GM23338 (cell line): ENCODE measurements around the gene KCNAB2. TPM values are rescaled to one million over a fixed set of nuclear protein-coding genes. Genes with fewer than 3 reads are reported as not detected.

Experiments used
- ATAC-seq: fragments of 200-7000 bp; cut with Tn5 transposase; 3 replicates; pipeline ENCODE4 v1.9.1; 2020
- DNase-seq: peaks from one replicate; pipeline ENCODE4 v3.0.0-alpha.2; 2015; ENCODE audit warnings: low spot score
- H2AFZ ChIP-seq: fragments of 200-600 bp; sonication (generic); 2 replicates; pipeline ENCODE4 v1.8.0; 2016; ENCODE audit warnings: antibody characterized with exemption, mild to moderate bottlenecking, moderate library complexity
- H3F3A ChIP-seq: fragments of 200-600 bp; sonication (generic); replicated peaks from 2 replicates; pipeline ENCODE4 v1.8.0; 2017; ENCODE audit warnings: antibody characterized with exemption, mixed run types, low read depth
- H3K27ac ChIP-seq: fragments of 200-600 bp; sonication (generic); 2 replicates; pipeline ENCODE4 v1.6.1; 2016; ENCODE audit warnings: low read depth
- H3K27me3 ChIP-seq: fragments of 200-600 bp; sonication (generic); 2 replicates; pipeline ENCODE4 v1.8.0; 2016; ENCODE audit warnings: mild to moderate bottlenecking, mixed run types, moderate library complexity; ENCODE audit not compliant: insufficient read depth
- H3K36me3 ChIP-seq: fragments of 200-600 bp; sonication (generic); 2 replicates; pipeline ENCODE4 v1.8.0; 2016; ENCODE audit warnings: mild to moderate bottlenecking; ENCODE audit not compliant: insufficient read depth
- H3K4me1 ChIP-seq: fragments of 200-600 bp; sonication (generic); 2 replicates; pipeline ENCODE4 v1.8.0; 2016; ENCODE audit warnings: mild to moderate bottlenecking, moderate library complexity; ENCODE audit not compliant: insufficient read depth
- H3K4me2 ChIP-seq: fragments of 200-600 bp; sonication (generic); 2 replicates; pipeline ENCODE4 v1.7.1; 2017; ENCODE audit warnings: mixed run types
- H3K4me3 ChIP-seq: fragments of 200-600 bp; sonication (generic); 2 replicates; pipeline ENCODE4 v1.6.1; 2016; ENCODE audit warnings: mixed run types
- H3K79me2 ChIP-seq: fragments of 200-600 bp; sonication (generic); replicated peaks from 2 replicates; pipeline ENCODE4 v1.8.0; 2017; ENCODE audit warnings: mild to moderate bottlenecking; ENCODE audit not compliant: insufficient read depth
- H3K9me2 ChIP-seq: fragments of 200-600 bp; sonication (generic); 2 replicates; pipeline ENCODE4 v1.8.0; 2017; ENCODE audit not compliant: insufficient read depth
- H4K20me1 ChIP-seq: fragments of 200-600 bp; sonication (generic); replicated peaks from 2 replicates; pipeline ENCODE4 v1.8.0; 2017; ENCODE audit warnings: mild to moderate bottlenecking; ENCODE audit not compliant: insufficient read depth
- H3K27ac Mint-ChIP-seq: 2 replicates; pipeline ENCODE4 v1.8.0; 2020; ENCODE audit warnings: inconsistent platforms, mild to moderate bottlenecking, moderate library complexity, mixed read lengths
- H3K27me3 Mint-ChIP-seq: 3 replicates; pipeline ENCODE4 v1.8.0; 2022; ENCODE audit warnings: low read depth, mild to moderate bottlenecking, moderate library complexity, mixed read lengths, inconsistent platforms; ENCODE audit not compliant: insufficient read depth, poor library complexity
- H3K36me3 Mint-ChIP-seq: 3 replicates; pipeline ENCODE4 v1.8.0; 2021; ENCODE audit warnings: low read depth, mild to moderate bottlenecking, inconsistent platforms, moderate library complexity, mixed read lengths
- H3K4me1 Mint-ChIP-seq: 3 replicates; pipeline ENCODE4 v1.8.0; 2020; ENCODE audit warnings: mild to moderate bottlenecking, inconsistent platforms, mixed read lengths
- H3K4me3 Mint-ChIP-seq: 3 replicates; pipeline ENCODE4 v1.8.0; 2021; ENCODE audit warnings: moderate library complexity, mild to moderate bottlenecking, inconsistent platforms, mixed read lengths
- H3K9me3 Mint-ChIP-seq: 3 replicates; pipeline ENCODE4 v1.8.0; 2020; ENCODE audit warnings: moderate library complexity, mild to moderate bottlenecking, inconsistent platforms, mixed read lengths
- CREB1 ChIP-seq: fragments of 250-450 bp; sonication (Bioruptor Pico); IDR thresholded peaks from 2 replicates; pipeline ENCODE4 v1.5.0; 2020; ENCODE audit warnings: low read depth, mild to moderate bottlenecking, moderate library complexity
- EZH2 ChIP-seq: fragments of 200-600 bp; sonication (generic); IDR thresholded peaks from one replicate; pipeline ENCODE4 v1.8.0; 2017; ENCODE audit warnings: antibody characterized with exemption, mild to moderate bottlenecking, low read depth; ENCODE audit not compliant: unreplicated experiment
- EZH2phosphoT487 ChIP-seq: fragments of 200-600 bp; sonication (generic); IDR thresholded peaks from one replicate; pipeline ENCODE4 v1.8.1; 2018; ENCODE audit warnings: antibody characterized with exemption; ENCODE audit not compliant: unreplicated experiment
- JUNB ChIP-seq: IDR thresholded peaks from one replicate; pipeline ENCODE4 v1.6.1; 2016; ENCODE audit warnings: antibody characterized with exemption; ENCODE audit not compliant: unreplicated experiment
- NANOG ChIP-seq: IDR thresholded peaks from 2 replicates; pipeline ENCODE4 v1.6.1; 2016; ENCODE audit warnings: antibody characterized with exemption, borderline replicate concordance
- POLR2AphosphoS5 ChIP-seq: IDR thresholded peaks from 2 replicates; pipeline ENCODE4 v1.6.1; 2016; ENCODE audit warnings: antibody characterized with exemption, low read depth
- REST ChIP-seq: IDR thresholded peaks from one replicate; pipeline ENCODE4 v1.6.1; 2018; ENCODE audit warnings: antibody characterized with exemption; ENCODE audit not compliant: unreplicated experiment
- STAT1 ChIP-seq: IDR thresholded peaks from one replicate; pipeline ENCODE4 v1.6.1; 2016; ENCODE audit warnings: antibody characterized with exemption; ENCODE audit not compliant: unreplicated experiment
- ZNF114 ChIP-seq: fragments of 250-450 bp; sonication (Bioruptor Pico); IDR thresholded peaks from 2 replicates; pipeline ENCODE4 v1.5.0; 2020; ENCODE audit warnings: mild to moderate bottlenecking, moderate library complexity
- ZNF331 ChIP-seq: fragments of 250-450 bp; sonication (Bioruptor Pico); IDR thresholded peaks from 2 replicates; pipeline ENCODE4 v1.5.0; 2020; ENCODE audit warnings: low read depth, mild to moderate bottlenecking, moderate library complexity
- ZNF462 ChIP-seq: fragments of 250-450 bp; sonication (Bioruptor Pico); IDR thresholded peaks from 2 replicates; pipeline ENCODE4 v1.5.0; 2020; ENCODE audit warnings: mild to moderate bottlenecking, moderate library complexity
- polyA plus RNA-seq: library from polyadenylated mRNA; unstranded; fragments of >200 nt; fragmentation: Nextera tagmentation; extraction: Ambion mirVana; gene quantifications from 2 replicates; pipeline ENCODE4 v1.2.1, GENCODE V29; 2016
- total RNA-seq: library from RNA; depleted of rRNA; stranded (reverse); fragments of >200 nt; shearing (Covaris generic); gene quantifications from 2 replicates; pipeline ENCODE4 v1.2.3, GENCODE V29; 2014
- TF ChIP-seq, protein P1 (sequence below): IDR thresholded peaks from 2 replicates; pipeline ENCODE4 v1.6.1; 2016; ENCODE audit warnings: antibody characterized with exemption
- TF ChIP-seq, protein P2 (sequence below), 2 experiments: fragments of 200-600 bp in 1 of 2; sonication (generic) in 1 of 2; conservative IDR thresholded peaks; 2 replicates each; pipeline versions ENCODE4 v1.5.1 to v1.6.1; 2016 to 2017; ENCODE audit warnings: antibody characterized with exemption in 2 of 2, low read depth in 2 of 2, mild to moderate bottlenecking in 2 of 2, moderate library complexity in 1 of 2

KCNAB2 gene
- total and polyA plus RNA-seq, 2 experiments from 2014 or later = 3.0 to 3.7 TPM

DNA sequence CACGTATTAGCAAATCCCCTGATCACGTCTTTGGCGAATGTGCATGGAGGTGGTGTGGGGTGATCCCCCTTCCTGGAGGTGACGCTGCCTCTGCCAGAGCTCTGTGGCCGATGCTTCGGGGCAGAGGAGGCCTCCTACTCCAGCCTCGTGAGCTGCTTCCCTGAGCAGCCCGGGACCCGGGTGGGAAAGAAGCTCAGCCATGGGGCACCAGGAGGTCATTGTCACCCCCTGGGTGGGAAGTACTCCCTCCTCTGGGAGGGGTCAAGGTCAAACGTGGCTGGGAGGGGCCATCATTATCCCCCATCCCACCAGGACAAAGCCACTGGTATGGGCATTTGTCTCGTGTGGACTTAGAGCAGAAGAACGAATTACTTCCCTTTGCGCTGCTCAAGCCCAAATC, 40.7 kb downstream of the KCNAB2 start:
- TF ChIP-seq, protein P1, sequence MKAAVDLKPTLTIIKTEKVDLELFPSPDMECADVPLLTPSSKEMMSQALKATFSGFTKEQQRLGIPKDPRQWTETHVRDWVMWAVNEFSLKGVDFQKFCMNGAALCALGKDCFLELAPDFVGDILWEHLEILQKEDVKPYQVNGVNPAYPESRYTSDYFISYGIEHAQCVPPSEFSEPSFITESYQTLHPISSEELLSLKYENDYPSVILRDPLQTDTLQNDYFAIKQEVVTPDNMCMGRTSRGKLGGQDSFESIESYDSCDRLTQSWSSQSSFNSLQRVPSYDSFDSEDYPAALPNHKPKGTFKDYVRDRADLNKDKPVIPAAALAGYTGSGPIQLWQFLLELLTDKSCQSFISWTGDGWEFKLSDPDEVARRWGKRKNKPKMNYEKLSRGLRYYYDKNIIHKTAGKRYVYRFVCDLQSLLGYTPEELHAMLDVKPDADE = no peak
- TF ChIP-seq POLR2AphosphoS5 (no peak), ZNF331 (CRISPR knock-in tag) (no peak), STAT1 (no peak), ZNF462 (CRISPR knock-in tag) (no peak), ZNF114 (CRISPR knock-in tag) (no peak), EZH2 (no peak), REST (no peak), EZH2phosphoT487 (no peak), JUNB (no peak), NANOG (no peak), CREB1 (CRISPR knock-in tag) (no peak)
- TF ChIP-seq, protein P2, sequence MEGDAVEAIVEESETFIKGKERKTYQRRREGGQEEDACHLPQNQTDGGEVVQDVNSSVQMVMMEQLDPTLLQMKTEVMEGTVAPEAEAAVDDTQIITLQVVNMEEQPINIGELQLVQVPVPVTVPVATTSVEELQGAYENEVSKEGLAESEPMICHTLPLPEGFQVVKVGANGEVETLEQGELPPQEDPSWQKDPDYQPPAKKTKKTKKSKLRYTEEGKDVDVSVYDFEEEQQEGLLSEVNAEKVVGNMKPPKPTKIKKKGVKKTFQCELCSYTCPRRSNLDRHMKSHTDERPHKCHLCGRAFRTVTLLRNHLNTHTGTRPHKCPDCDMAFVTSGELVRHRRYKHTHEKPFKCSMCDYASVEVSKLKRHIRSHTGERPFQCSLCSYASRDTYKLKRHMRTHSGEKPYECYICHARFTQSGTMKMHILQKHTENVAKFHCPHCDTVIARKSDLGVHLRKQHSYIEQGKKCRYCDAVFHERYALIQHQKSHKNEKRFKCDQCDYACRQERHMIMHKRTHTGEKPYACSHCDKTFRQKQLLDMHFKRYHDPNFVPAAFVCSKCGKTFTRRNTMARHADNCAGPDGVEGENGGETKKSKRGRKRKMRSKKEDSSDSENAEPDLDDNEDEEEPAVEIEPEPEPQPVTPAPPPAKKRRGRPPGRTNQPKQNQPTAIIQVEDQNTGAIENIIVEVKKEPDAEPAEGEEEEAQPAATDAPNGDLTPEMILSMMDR (conservative IDR thresholded peaks at IDR 0.05; ENCODE audit: low read depth in 2 of 2) = no peak
- H3K36me3 ChIP-seq = no peaks in the 10 kb centered on the region
- no peaks in the 10 kb centered on the region for H3K9me2 ChIP-seq
- Mint-ChIP-seq H3K4me3 (no peak overlapping the region), H3K9me3 (no peaks in the 10 kb centered on the region), H3K27ac (no peak overlapping the region), H3K36me3 (no peaks in the 10 kb centered on the region), H3K27me3 (no peaks in the 10 kb centered on the region), H3K4me1 (peaks cover 7% of the 10 kb centered on the region)
- no peak for DNase-seq
- H3K27me3 ChIP-seq = no peaks in the 10 kb centered on the region
- no peak for ATAC-seq
- H2AFZ ChIP-seq = no peak overlapping the region
- H3K4me1 ChIP-seq = no peaks in the 10 kb centered on the region
- H4K20me1 ChIP-seq = no peaks in the 10 kb centered on the region
- no peak overlapping the region for H3K27ac ChIP-seq
- H3K4me2 ChIP-seq = no peak overlapping the region
- H3F3A ChIP-seq = 0 out of 2 replicates have a peak, but pooled peaks cover 2% of the 10 kb centered on the region
- no peaks in the 10 kb centered on the region for H3K79me2 ChIP-seq
- H3K4me3 ChIP-seq = no peak overlapping the region
